GM21619 (cell line): Measurements from ENCODE around the gene CEACAM19.
"Not testable (repeated sequence)": the region's sequence is repeated elsewhere in the genome, so short reads cannot be mapped to it uniquely, and the experiment has no call there.

Source experiments
- ATAC-seq: cut with Tn5 transposase; IDR thresholded peaks from one replicate; pipeline ENCODE4 v1.9.1; 2021; ENCODE audit not compliant: unreplicated experiment

The CEACAM19 gene, protein sequence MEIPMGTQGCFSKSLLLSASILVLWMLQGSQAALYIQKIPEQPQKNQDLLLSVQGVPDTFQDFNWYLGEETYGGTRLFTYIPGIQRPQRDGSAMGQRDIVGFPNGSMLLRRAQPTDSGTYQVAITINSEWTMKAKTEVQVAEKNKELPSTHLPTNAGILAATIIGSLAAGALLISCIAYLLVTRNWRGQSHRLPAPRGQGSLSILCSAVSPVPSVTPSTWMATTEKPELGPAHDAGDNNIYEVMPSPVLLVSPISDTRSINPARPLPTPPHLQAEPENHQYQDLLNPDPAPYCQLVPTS

DNA sequence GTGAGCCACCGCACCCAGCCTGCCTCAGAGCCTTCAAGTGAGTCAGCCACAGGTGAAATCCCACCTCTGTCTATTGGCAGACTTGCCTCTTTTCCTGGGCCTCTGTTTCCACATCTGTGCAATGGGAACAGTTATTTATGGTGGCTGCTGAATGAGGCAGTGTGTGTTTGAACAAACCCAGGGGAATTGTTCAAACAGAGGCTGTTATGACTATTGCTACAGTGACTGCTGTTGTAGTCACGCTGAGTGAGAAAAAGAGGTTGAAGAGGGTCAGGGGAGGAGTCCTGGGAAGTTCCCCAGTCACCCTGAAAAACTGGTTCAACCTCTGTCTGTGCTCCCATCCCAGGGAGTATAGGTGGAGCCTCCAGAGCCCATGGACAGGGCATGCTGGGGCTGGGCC lies at the start of gene CEACAM19:
Gene CEACAM19, plus strand, starts transcription at position 83 of the 400 bp plus-strand sequence. CDS start 450 bp downstream, outside the sequence.
- no peak for ATAC-seq

- ATAC-seq = no peak
These were observed 48.2 kb upstream of the CEACAM19 start for GRCh38 chr19:44623080-44623479.

GRCh38 chr19:44623626-44624025 lies 47.7 kb upstream of the CEACAM19 start:
- no peak for ATAC-seq

GRCh38 chr19:44624840-44625354 lies 46.4 kb upstream of the CEACAM19 start:
- ATAC-seq = no peak

DNA sequence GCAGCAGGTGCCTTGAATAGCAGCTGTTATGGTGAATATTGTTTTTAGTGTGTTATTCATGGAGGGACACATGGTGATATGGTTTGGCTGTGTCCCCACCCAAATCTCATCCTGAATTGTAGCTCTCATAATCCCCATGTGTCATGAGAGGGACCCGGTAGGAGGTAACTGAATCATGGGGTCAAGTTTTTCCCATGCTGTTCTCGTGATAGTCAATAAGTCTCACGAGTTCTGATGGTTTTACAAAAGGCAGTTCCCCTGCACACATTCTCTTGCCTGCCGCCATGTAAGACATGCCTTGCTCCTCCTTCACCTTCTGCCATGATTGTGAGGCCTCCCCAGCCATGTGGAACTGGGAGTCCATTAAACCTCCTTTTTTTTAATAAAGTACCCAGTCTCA lies 45.6 kb upstream of the CEACAM19 start:
- ATAC-seq = not testable (repeated sequence)

GRCh38 chr19:44626048-44626624 lies 45.1 kb upstream of the CEACAM19 start:
- ATAC-seq = no peak

DNA sequence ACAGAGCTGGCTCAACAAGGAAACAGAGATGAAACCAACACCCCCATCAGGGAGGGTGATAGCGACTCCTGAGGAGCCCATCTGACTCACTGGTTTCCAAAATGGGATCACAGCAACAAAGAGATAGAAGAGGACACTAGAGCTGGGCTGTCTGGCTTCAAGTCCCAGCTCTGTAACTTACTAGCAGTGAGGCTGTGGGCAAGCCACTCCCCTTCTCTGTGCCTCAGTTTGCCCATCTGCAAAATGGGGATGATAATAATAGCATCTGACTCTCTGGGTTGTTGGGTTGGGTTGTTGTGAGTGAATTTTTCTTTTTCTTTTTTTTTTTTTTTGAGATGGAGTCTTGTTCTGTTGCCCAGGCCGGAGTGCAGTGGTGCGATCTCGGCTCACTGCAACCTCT lies 43.7 kb upstream of the CEACAM19 start:
- ATAC-seq = no peak

GRCh38 chr19:44628793-44629192 lies 42.5 kb upstream of the CEACAM19 start:
- ATAC-seq = no peak

GRCh38 chr19:44631611-44632010 lies 39.7 kb upstream of the CEACAM19 start:
- ATAC-seq = not testable (repeated sequence)

GRCh38 chr19:44634058-44634457 lies 37.2 kb upstream of the CEACAM19 start:
- not testable (repeated sequence) for ATAC-seq

DNA sequence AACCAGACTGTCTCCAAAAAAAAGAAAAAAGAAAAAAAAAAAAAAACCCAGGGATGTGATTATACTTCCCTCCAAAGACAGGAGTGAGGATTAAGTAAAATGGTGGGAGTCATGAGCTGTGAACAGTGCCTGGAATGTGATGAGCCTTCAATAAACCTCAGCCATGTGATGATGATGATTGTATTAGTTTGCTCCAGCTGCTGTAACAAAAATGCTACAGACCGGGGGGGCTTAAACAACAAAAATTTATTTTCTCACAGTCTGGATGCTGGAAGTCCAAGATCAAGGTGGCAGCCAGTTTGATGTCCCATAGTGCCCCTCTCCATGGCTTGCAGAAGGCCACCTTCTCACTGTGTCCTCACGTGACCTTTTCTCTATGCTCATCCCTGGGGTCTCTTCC lies 36.5 kb upstream of the CEACAM19 start:
- ATAC-seq = no peak

- ATAC-seq = no peak
These were observed 35.5 kb upstream of the CEACAM19 start for GRCh38 chr19:44635581-44636438.

DNA sequence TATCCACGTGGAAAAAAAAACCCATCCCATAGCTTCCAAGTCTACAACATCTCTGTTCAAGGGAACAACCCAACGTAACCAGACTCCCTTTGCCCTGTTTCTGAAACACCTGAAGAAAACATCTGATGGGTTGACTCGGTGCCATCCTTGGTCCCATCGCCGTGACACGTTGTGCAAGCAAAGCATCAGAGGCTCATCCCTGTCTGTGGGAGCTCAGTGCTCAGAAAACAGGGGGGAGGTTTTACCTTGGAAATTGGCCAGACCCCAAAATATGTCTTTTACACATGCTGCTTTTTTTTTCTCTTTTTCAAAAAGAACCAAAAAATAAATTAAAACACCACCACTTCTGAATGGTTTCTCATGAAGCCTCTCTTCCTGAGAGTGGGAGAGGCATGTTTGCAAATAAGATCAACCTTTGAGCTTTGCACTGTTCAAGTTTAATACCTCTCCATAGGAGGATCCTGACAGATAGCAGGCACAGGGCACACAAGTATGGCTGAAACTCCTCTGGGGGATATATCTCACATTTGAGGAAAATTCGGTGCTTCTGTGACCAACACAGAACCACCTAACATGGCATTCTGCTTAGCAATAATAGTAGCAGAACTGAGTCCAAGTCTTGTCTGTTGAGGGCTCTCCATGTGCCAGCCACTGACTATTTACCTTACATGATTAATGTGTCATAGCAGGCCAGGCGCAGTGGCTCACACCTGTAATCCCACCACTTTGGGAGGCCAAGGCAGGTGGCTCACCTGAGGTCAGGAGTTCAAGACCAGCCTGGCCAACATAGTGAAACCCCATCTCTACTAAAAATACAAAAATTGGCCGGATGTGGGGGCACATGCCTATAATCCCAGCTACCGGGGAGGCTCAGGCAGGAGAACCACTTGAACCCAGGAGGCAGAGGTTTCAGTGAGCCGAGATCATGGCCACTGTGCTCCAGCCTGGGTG lies 34.6 kb upstream of the CEACAM19 start:
- no peak for ATAC-seq

DNA sequence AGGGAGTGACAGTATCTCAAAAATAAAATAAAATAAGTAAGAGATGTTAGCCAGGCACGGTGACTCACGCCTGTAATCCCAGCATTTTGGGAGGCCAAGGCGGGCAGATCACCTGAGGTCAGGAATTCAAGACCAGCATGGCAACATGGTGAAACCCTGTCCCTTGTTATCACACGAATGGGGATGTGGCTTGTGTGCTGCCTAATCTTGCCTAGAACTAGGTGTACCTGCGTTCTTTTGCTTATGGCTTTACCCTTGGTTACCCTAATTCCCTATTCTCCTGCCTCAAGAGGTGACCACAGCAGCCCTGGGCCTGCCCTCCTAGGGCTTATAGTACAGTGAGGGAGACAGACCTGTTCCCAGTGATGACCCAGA lies 33.9 kb upstream of the CEACAM19 start:
- ATAC-seq = no peak

DNA sequence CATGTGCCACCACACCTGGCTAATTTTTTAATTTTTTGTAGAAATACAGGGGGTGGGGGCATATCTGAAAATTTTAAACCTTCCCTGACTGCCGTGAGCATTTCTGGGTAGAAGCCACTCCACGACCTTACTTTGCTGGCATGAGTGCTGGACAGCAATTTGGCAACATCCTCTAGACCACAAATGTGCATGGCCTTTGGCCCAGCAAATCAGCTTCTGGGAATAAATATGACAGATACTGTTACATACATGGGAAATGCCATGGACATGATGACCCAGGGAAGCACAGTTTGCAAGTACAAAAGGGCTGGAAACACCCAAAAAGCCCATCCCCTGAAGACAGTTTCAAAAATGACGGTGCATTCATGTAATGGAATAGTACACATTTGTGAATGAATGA lies 30.8 kb upstream of the CEACAM19 start:
- no peak for ATAC-seq

DNA sequence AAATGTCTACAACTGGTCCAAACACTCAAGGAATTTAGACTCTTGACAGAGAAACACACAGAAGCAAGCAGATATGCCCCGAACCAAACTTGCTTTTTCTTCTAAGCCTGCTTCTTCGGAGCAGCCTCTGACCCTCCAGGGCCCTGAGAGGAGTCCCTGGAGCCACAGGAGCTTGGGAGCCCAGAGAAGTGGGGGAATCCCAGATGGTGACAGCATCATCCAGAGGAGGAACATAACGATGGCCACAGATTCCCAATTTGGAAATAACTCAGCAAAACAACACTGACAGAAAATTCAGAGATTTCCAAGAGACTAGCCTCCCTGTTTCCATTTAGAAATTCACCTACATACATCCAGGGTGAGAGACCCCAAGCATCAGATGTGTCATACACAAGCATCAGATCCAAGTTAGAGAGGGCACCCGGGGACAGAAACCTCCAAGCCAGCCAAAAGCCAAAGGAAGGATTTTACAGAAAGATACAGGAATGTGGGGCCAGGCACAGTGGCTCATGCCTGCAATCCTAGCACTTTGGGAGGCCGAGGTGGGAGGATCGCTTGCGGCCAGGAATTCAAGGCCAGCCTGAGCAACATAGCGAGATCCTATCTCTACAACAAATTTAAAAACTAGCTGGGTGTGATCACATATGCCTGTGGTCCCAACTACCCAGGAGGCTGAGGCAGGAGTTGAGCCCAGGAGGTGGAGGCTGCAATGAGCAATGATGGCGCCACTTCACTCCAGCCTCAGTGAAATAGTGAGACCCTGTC lies 29.6 kb upstream of the CEACAM19 start:
- ATAC-seq = no peak

DNA sequence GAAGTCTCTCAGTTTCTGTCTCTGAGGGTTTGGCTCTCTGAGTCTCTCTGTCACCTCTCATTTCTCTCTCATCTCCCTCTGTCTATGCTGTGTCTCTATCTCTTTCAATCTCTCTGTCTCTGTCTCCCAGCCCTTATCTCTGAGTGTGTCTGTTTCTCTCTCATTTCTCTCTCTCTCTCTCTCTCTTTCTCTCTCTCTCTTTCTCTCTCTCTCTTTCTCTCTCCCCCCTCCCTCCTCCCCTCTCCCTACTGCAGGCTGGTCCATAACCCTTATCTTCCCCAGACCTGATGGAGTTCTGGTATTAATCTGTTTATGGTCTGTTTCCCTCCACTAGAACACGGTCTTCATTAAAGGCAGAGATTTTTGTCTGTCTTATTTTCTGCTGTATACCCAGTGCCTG lies 28.9 kb upstream of the CEACAM19 start:
- ATAC-seq = no peak

DNA sequence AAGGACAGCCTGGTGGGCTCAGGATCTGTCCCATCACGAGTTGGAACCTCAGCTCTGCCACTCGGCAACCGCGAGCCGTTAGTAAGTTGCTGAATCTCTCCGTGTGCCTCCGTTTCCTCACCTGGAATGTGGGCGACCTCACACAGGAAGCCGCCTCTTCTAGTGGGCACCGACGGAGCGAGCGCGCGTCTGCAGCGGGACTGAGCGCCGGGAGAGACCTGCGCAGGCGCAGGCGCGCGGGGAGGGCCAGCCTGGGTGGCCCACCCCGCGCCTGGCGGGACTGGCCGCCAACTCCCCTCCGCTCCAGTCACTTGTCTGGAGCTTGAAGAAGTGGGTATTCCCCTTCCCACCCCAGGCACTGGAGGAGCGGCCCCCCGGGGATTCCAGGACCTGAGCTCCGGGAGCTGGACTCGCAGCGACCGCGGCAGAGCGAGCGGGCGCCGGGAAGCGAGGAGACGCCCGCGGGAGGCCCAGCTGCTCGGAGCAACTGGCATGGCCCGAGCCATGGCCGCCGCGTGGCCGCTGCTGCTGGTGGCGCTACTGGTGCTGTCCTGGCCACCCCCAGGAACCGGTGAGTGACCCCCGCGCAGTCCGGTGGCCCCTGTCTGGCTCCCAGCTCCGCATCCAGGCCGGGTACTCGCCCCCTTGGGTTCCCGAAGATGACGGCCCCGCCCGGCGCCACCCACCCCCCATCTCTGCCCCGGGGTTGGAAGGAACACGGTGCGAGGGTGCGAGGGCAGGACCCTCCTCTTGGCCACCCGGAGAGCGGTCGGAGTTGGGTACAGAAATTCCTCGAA lies 27.5 kb upstream of the CEACAM19 start, which contains the start of gene PVR:
Gene PVR, plus strand, starts transcription at position 306 of the 797 bp plus-strand sequence. Its CDS starts 187 bp downstream, at position 493.
- ATAC-seq = no peak
